Fibroblast of skin of right quadriceps (primary cell): ENCODE measurements around the gene INSC.
A peak's percentile ranks its signal among the peaks of the same experiment; 100 is the strongest.
"Not testable (repeated sequence)": the region's sequence is repeated elsewhere in the genome, so short reads cannot be mapped to it uniquely, and the experiment has no call there.

Experiments
- DNase-seq: peaks from one replicate; pipeline ENCODE4 v3.0.0-alpha.2; 2013

Gene INSC

GRCh38 chr11:15114501-15115475 is at the start of gene INSC:
Gene INSC, plus strand, starts transcription at chr11:15114923. Its CDS starts 34,252 bp downstream, at chr11:15149175.
- no peak for DNase-seq

GRCh38 chr11:15069751-15070150 is 45.0 kb upstream of the INSC start:
- not testable (repeated sequence) for DNase-seq

GRCh38 chr11:15071556-15072255 is 43.0 kb upstream of the INSC start:
- DNase-seq: no peak

GRCh38 chr11:15072551-15073143 is 42.1 kb upstream of the INSC start:
- DNase-seq: no peak

- no peak for DNase-seq
Observed at GRCh38 chr11:15073361-15074205, 41.1 kb upstream of the INSC start, which contains the start of gene CALCB. Gene CALCB, plus strand, starts transcription at chr11:15073593. Its CDS starts 1,126 bp downstream, at chr11:15074719.

- peak; percentile 55 for DNase-seq
Observed at GRCh38 chr11:15074206-15075161, 40.2 kb upstream of the INSC start.

- no peak for DNase-seq
Observed at GRCh38 chr11:15075162-15075526, 39.6 kb upstream of the INSC start.

GRCh38 chr11:15091175-15091574 is 23.5 kb upstream of the INSC start:
- no peak for DNase-seq

GRCh38 chr11:15091625-15092024 is 23.1 kb upstream of the INSC start:
- DNase-seq: no peak

GRCh38 chr11:15093432-15093831 is 21.3 kb upstream of the INSC start:
- no peak for DNase-seq

GRCh38 chr11:15095736-15096228 is 18.9 kb upstream of the INSC start:
- no peak for DNase-seq

- DNase-seq: no peak
Observed at GRCh38 chr11:15097411-15097810, 17.3 kb upstream of the INSC start.

GRCh38 chr11:15099267-15099666 is 15.5 kb upstream of the INSC start:
- DNase-seq: no peak

- peak; percentile 60 for DNase-seq
Observed at GRCh38 chr11:15101072-15101709, 13.5 kb upstream of the INSC start.

- DNase-seq: no peak
Observed at GRCh38 chr11:15104166-15104565, 10.6 kb upstream of the INSC start.

- peak; percentile 65 for DNase-seq
Observed at GRCh38 chr11:15106201-15106965, 8.3 kb upstream of the INSC start.

- peak; percentile 11 for DNase-seq
Observed at GRCh38 chr11:15107730-15108515, 6.8 kb upstream of the INSC start.

GRCh38 chr11:15108592-15109130 is 6.1 kb upstream of the INSC start:
- no peak for DNase-seq

GRCh38 chr11:15109602-15110001 is 5.1 kb upstream of the INSC start:
- DNase-seq: no peak
